Hepatocyte (in vitro differentiated cells): ENCODE data around the gene MEF2A. TPM values are rescaled to one million over a fixed set of nuclear protein-coding genes. Genes with fewer than 3 reads are reported as not detected.

Experiments used
- DNase-seq: peaks from one replicate; pipeline ENCODE4 v3.0.0-alpha.2; 2016; ENCODE audit warnings: low spot score
- H2AFZ ChIP-seq: fragments of 200-600 bp; sonication (generic); 2 replicates; pipeline ENCODE4 v1.6.0; 2016; ENCODE audit warnings: antibody characterized with exemption, mild to moderate bottlenecking
- H3K27ac ChIP-seq: fragments of 200-600 bp; sonication (generic); 2 replicates; pipeline ENCODE4 v1.5.1; 2016; ENCODE audit warnings: mild to moderate bottlenecking
- H3K27me3 ChIP-seq: fragments of 200-600 bp; sonication (generic); 2 replicates; pipeline ENCODE4 v1.6.1; 2016
- H3K36me3 ChIP-seq: fragments of 200-600 bp; sonication (generic); replicated peaks from 2 replicates; pipeline ENCODE4 v1.5.1; 2016; ENCODE audit warnings: low read depth; ENCODE audit not compliant: insufficient read depth
- H3K4me1 ChIP-seq: fragments of 200-600 bp; sonication (generic); 2 replicates; pipeline ENCODE4 v1.5.1; 2016; ENCODE audit warnings: mild to moderate bottlenecking, moderate library complexity; ENCODE audit not compliant: insufficient read depth
- H3K4me2 ChIP-seq: fragments of 200-600 bp; sonication (generic); 2 replicates; pipeline ENCODE4 v1.6.0; 2016
- H3K4me3 ChIP-seq: fragments of 200-600 bp; sonication (generic); 2 replicates; pipeline ENCODE4 v1.5.1; 2016; ENCODE audit warnings: mild to moderate bottlenecking
- H3K79me2 ChIP-seq: fragments of 200-600 bp; sonication (generic); 2 replicates; pipeline ENCODE4 v1.6.0; 2017; ENCODE audit warnings: mild to moderate bottlenecking
- H3K9me2 ChIP-seq: fragments of 200-600 bp; sonication (generic); replicated peaks from 2 replicates; pipeline ENCODE4 v1.6.0; 2017; ENCODE audit warnings: mild to moderate bottlenecking; ENCODE audit not compliant: insufficient read depth
- H3K9me3 ChIP-seq: fragments of 200-600 bp; sonication (generic); 2 replicates; pipeline ENCODE4 v1.5.1; 2016; ENCODE audit warnings: low read depth, mild to moderate bottlenecking
- H4K20me1 ChIP-seq: fragments of 200-600 bp; sonication (generic); 2 replicates; pipeline ENCODE4 v1.6.0; 2016; ENCODE audit warnings: mild to moderate bottlenecking; ENCODE audit not compliant: insufficient read depth, poor library complexity, severe bottlenecking
- CTCF ChIP-seq: fragments of 200-600 bp; sonication (generic); IDR thresholded peaks from 2 replicates; pipeline ENCODE4 v1.5.1; 2016; ENCODE audit warnings: antibody characterized with exemption, mild to moderate bottlenecking; ENCODE audit not compliant: poor library complexity
- EZH2 ChIP-seq: fragments of 200-600 bp; sonication (generic); IDR thresholded peaks from 2 replicates; pipeline ENCODE4 v1.6.1; 2016; ENCODE audit warnings: antibody characterized with exemption, mild to moderate bottlenecking, borderline replicate concordance
- EZH2phosphoT487 ChIP-seq: fragments of 200-600 bp; sonication (generic); IDR thresholded peaks from one replicate; pipeline ENCODE4 v1.6.1; 2018; ENCODE audit warnings: antibody characterized with exemption, mild to moderate bottlenecking, low read depth, moderate library complexity; ENCODE audit not compliant: unreplicated experiment, severe bottlenecking
- WGBS: methylation state at CpG from one replicate; pipeline ENCODE4 v1.1.6; 2016; ENCODE audit warnings: low lambda C conversion rate; ENCODE audit errors: missing lambda C conversion rate; 5-methylcytosine and 5-hydroxymethylcytosine counted together
- polyA plus RNA-seq: library from polyadenylated mRNA; unstranded; fragments of >200 nt; fragmentation: Nextera tagmentation; extraction: Ambion mirVana; gene quantifications from 2 replicates; pipeline ENCODE4 v1.2.1, GENCODE V29; 2016
- total RNA-seq: library from RNA; depleted of rRNA; stranded (reverse); fragments of >200 nt; gene quantifications from 2 replicates; pipeline ENCODE4 v1.2.3, GENCODE V29; 2014

Gene MEF2A
- total and polyA plus RNA-seq, 2 experiments from 2014 or later, result 20.4 to 56.7 TPM

GRCh38 chr15:99604865-99605264 lies 39.1 kb downstream of the MEF2A start:
- Histone ChIP-seq H3K4me3 (no peak overlapping the region), H3K36me3 (no peaks in the 10 kb centered on the region), H3K4me1 (no peaks in the 10 kb centered on the region), H3K27me3 (no peaks in the 10 kb centered on the region), H3K9me2 (no peaks in the 10 kb centered on the region), H2AFZ (no peak overlapping the region), H3K79me2 (peaks cover 99% of the 10 kb centered on the region), H3K27ac (no peak overlapping the region), H4K20me1 (peaks cover 18% of the 10 kb centered on the region), H3K4me2 (no peak overlapping the region), H3K9me3 (no peaks in the 10 kb centered on the region)
- DNase-seq, result no peak
- TF ChIP-seq CTCF, result no peak
- no peak for TF ChIP-seq EZH2phosphoT487
- TF ChIP-seq EZH2, result no peak
- 92% methylated on average over 6 of the region's 6 CpGs for WGBS

- H3K27ac ChIP-seq, result no peak overlapping the region
- H4K20me1 ChIP-seq, result peaks cover 19% of the 10 kb centered on the region
Observed at GRCh38 chr15:99605490-99605931, 39.7 kb downstream of the MEF2A start.

GRCh38 chr15:99605990-99606389 lies 40.2 kb downstream of the MEF2A start:
- Histone ChIP-seq H3K4me3 (no peak overlapping the region), H4K20me1 (peaks cover 21% of the 10 kb centered on the region), H3K27me3 (no peaks in the 10 kb centered on the region), H3K4me2 (no peak overlapping the region), H3K4me1 (no peaks in the 10 kb centered on the region), H3K36me3 (no peaks in the 10 kb centered on the region), H3K79me2 (peaks cover 99% of the 10 kb centered on the region), H3K9me2 (no peaks in the 10 kb centered on the region), H2AFZ (no peak overlapping the region), H3K9me3 (no peaks in the 10 kb centered on the region), H3K27ac (no peak overlapping the region)
- TF ChIP-seq EZH2, result no peak
- TF ChIP-seq EZH2phosphoT487, result no peak
- TF ChIP-seq CTCF, result no peak
- DNase-seq, result no peak
- 83% methylated on average over 5 of the region's 5 CpGs for WGBS

More at GRCh38 chr15:99605490-99605931, 39.7 kb downstream of the MEF2A start:
- H3K27me3 ChIP-seq, result no peaks in the 10 kb centered on the region
- DNase-seq, result no peak
- no peaks in the 10 kb centered on the region for H3K9me3 ChIP-seq
- WGBS, result 76% methylated on average over 6 of the region's 6 CpGs
- no peak overlapping the region for H3K4me3 ChIP-seq
- no peaks in the 10 kb centered on the region for H3K9me2 ChIP-seq
- H3K4me2 ChIP-seq, result no peak overlapping the region
- H3K4me1 ChIP-seq, result no peaks in the 10 kb centered on the region
- peaks cover 99% of the 10 kb centered on the region for H3K79me2 ChIP-seq
- no peaks in the 10 kb centered on the region for H3K36me3 ChIP-seq
- TF ChIP-seq EZH2 (no peak), CTCF (no peak), EZH2phosphoT487 (no peak)
- no peak overlapping the region for H2AFZ ChIP-seq

GRCh38 chr15:99606646-99607045 lies 40.9 kb downstream of the MEF2A start:
- Histone ChIP-seq H3K9me2 (no peaks in the 10 kb centered on the region), H3K36me3 (no peaks in the 10 kb centered on the region), H3K27ac (no peak overlapping the region), H3K79me2 (peaks cover 99% of the 10 kb centered on the region), H3K9me3 (no peaks in the 10 kb centered on the region), H3K4me2 (no peak overlapping the region), H2AFZ (no peak overlapping the region), H3K27me3 (no peaks in the 10 kb centered on the region), H3K4me1 (no peaks in the 10 kb centered on the region), H4K20me1 (peaks cover 21% of the 10 kb centered on the region), H3K4me3 (no peak overlapping the region)
- WGBS, result 85% methylated on average over 2 of the region's 2 CpGs
- DNase-seq, result no peak
- no peak for TF ChIP-seq CTCF
- no peak for TF ChIP-seq EZH2
- no peak for TF ChIP-seq EZH2phosphoT487
